NCI-H146 treated with DMSO at 0.1 percent for 48 hours (cell line): ENCODE data around the gene SNX25.
"Not testable (repeated sequence)": the region's sequence is repeated elsewhere in the genome, so short reads cannot be mapped to it uniquely, and the experiment has no call there.

Source experiments
- DNase-seq: peaks from one replicate; lab custom pipeline; 2025; ENCODE audit not compliant: unreplicated experiment; lab: John Stamatoyannopoulos, UW

SNX25 gene

DNA sequence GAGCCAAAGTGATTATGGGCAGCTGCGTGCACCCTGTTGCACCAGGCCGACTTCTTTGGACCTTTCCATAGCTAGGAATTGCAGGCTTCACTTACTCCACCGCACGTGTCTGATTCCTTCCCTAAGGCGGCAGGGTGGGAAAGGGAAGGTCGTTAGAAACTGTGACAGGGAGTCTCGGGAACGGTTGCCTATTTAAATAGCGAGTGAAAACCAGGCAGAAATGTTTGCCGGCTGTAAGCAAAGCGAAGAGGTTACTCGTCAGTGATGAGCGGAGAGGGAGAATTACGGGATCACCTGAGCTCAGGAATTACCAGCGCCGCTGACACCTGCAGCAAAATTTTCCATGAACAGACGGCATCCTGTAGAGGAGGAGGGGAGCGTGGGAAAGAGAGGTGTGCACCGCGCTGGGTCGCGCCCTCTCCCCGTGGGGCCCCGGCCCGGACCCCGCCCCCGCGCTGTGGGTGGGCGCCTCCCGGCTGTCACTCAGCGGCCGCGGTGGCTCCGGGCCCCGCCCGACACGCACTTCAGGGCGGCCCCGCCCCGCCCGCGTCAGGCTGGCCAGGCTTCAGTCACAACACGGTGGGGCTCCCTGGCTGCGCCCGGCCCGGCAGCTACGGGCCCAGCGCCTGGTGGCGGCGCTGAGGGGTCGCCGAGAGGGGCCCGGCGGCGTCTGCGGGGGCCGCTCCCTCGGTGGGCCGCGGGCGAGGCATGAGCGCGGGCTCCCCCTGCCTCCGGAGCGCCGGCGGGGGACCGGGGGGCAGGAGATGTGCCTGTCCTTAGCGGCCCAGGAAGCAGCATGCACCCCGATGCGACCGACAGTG is at the start of gene SNX25:
Gene SNX25 (plus strand): TSS at position 568 of the 821 bp plus-strand sequence. CDS start 229 bp downstream, at position 797.
- peak; percentile 66 for DNase-seq

DNA sequence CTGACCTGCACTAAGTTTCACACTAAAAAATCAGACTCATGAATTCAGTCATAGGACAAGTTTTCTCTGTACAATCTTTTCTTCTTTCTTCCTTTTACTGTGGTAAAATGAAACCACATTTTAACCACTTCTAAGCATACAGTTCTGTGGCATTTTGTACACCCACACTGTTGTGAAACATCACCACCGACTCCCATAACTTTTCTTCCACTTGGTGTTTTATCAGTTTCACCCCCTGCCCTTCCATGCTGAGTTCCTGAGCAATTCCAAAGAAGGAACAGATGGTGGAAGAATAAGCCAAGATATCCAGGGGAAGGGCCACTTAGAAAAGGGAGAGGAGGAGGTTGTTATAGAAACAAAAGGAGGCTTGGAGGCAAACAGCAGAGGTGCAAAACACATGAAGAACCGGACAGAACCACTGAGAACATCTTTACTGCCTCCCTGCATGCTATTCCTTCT is 43.8 kb upstream of the SNX25 start:
- DNase-seq: no peak

DNA sequence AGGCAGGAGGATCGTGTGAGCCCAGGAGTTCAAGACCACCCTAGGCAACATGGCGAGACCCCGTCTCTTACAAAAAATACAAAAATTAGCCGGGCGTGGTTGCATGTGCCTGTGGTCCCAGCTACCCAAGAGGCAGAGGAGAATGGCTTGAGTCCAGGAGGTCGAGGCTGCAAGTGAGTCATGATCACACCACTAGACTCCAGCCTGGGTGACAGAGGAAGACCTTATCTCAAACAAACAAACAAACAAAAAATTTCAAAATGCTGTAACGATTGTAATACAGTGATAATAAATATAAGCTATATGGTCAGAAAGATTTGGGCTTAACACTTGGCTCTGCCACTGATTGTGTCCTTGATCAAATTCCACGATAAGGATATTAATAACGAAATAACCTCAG is 42.2 kb upstream of the SNX25 start:
- no peak for DNase-seq

DNA sequence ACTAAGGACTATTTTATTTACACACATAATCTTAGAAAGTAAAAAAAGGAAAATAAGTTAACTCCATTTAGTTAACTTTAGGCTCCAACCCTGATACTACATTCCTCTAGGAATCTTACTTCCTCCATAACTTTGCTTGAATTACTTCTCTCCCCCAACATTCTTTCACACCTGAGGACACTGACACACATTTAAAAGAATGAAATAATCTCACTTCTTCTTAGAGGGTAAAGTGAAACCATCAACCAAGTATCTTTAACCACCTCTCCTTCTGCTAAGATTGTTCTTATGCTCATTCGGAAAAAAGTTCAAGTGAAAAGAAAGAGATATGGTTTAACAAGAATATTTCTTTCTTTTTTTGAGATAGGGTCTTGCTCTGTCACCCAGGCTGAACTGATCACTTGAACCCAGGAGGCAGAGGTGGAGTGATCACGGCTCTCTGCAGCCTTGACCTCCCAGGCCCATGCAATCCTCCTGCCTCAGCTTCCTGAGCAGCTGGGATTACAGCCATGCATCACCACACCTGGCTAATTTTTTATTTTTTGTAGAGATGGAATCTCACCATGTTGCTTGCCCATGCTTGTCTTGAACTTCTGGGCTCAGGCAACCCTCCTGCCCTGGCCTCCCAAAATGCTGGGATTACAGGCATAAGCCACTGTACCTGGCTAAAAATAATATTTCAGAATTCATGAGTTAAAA is 37.9 kb upstream of the SNX25 start:
- no peak for DNase-seq

DNA sequence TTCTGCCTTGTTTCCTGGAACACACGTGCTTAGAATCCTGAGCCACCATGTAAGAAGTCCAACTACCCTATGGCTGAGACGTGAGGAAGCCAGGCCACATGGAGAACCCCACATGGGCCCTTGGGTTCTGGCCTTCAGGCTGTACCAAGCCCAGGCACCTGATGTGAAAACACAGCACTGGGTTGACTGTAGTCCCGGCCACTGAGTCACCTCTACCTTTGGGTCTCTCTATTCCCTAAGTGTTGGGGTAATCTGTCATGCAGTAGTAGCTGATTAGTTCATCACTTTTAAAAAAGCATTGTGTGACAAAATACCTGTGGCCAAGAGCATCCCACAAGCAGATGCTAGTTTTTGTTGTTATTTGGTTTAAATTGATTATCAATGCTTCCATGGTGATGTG is 29.9 kb upstream of the SNX25 start:
- no peak for DNase-seq

DNA sequence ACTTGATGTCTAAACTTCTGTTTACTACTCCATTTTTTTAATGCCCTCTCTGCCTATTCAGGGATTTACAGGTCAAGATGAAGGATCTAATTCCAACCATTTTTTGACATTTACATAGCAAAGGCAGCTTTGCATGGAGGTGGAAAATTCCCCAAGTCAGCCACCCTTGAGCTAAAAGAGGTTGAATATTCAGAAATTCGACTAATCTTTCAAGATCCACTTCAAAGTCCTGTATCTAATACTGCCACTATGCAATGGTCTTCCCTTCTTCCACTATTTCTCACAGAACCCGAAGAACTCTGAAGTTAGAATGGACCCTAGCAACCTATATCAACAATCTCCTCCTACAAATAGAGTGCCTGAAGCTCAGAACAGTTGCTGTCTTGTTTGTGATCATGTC is 27.2 kb upstream of the SNX25 start:
- no peak for DNase-seq

DNA sequence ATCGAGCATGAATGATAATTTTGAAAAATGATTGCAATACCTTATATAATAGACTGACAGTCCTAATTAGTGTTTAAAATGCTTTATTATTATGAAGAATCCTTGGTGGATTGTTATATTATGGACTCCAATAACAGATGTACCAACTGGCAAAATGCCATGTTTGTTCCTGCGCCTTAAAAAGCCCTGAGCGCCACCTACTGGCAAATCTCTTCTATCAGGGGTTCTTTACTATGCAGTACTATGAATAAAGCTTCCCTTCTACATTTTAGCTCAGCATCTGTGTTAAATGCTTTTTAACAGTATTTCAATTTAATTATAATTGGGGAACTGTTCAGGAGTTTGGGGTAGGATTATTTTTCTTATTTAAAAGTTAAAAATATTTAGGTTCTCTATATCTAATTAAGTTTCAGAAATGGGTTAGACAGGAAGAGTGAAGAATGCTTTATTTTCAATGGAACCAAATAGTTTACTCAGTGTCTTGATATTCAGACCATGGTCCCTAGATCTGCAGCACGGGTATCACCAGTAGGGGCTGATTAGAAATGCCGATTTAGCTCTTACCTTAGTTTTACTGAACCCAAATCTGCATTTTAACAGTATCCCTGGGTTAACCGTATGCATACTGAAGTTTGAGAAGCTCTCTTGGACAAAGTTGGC is 25.6 kb upstream of the SNX25 start:
- DNase-seq: peak; percentile 33

DNA sequence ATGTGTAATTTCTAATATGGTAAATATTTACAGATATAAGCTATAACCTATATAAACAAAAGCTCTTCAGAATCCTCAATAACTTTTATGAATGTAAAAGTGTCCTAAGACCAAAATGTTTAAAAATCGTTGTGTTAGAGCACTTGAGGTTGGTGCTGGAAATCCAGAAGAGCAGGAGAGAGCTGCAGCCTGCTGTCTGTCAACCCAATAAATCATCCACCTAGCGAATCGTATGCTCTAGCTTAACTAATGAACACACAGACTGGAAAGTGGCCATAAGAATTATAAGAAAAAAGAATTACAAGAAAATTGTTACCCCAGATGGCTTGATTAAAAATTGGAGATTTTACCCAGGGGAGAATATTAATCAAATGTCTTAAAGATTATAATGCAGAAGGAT is 22.6 kb upstream of the SNX25 start:
- DNase-seq: no peak

DNA sequence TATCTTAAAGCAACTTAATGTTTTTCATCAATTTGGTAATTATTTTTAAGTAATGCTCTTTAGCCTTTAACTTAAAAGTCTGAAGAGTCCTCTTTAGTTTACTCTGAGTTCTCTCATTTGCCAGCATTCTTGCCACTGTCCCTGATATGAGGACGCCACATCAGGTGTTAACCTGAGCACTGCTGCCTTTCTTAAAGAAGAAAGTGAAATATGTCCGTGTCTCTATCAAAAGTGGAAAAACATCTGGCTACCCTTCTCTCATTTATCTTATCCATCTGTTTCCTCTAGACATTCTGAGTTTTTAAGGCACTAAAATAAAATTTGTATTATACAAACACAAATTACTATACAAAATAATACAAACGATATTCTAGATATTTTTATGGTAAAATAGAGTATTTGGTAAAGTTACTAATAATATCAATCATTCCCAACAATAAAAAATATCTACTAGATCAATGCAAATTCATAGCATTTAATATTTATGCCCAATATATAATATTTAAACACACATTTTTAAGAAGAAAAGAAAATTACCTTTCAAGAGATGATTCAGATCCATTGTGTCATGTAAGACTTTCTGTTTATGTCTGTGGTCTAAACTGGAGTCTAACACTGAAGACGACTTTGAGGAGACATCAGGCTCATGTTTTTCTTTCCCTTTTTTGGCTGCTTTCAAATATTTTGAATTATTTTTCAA is 19.6 kb upstream of the SNX25 start:
- DNase-seq: no peak

DNA sequence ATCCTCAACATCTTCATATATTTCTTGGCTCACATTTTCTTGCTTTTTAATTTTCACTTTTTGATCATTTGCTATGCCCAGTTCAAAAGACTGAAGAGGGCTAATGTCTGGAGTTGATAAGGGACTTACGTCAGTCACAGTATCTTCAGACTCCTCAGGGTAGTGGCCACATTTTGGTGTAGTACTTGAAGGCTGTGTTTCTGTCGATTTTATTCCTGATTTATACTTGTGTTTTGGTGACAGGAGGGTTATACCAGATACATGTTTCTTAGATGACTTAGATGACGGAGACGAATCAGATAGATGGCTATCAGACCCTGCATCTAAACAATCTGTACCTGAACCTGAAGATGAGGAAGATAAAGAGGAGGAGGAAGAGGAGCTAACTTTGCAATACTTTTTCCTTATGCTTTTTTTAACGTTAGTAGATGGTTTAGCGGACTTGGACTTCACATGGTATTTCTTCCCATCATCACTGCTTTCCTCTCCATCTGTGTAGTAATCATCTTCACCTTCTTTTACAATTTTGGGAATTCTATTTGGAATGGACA is 19.0 kb upstream of the SNX25 start:
- DNase-seq: no peak

DNA sequence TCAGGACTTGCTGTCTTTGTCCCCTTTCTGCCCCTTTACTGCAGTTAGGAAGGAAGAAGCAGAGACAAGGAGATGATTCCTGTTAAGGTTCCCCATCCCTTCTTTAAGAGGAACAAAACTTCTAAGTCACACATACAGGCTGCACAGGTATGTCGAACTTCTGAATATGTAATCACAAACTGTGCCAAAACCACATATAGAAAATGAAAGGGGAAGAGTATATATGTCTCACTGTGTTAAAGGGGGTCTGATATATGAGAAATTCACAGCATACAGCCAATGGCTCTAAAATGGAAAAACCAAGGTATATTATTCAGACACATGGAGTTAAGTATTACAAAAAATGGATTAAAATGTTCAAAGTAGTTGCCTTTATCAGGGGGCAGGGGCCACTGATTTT is 17.3 kb upstream of the SNX25 start:
- no peak for DNase-seq

DNA sequence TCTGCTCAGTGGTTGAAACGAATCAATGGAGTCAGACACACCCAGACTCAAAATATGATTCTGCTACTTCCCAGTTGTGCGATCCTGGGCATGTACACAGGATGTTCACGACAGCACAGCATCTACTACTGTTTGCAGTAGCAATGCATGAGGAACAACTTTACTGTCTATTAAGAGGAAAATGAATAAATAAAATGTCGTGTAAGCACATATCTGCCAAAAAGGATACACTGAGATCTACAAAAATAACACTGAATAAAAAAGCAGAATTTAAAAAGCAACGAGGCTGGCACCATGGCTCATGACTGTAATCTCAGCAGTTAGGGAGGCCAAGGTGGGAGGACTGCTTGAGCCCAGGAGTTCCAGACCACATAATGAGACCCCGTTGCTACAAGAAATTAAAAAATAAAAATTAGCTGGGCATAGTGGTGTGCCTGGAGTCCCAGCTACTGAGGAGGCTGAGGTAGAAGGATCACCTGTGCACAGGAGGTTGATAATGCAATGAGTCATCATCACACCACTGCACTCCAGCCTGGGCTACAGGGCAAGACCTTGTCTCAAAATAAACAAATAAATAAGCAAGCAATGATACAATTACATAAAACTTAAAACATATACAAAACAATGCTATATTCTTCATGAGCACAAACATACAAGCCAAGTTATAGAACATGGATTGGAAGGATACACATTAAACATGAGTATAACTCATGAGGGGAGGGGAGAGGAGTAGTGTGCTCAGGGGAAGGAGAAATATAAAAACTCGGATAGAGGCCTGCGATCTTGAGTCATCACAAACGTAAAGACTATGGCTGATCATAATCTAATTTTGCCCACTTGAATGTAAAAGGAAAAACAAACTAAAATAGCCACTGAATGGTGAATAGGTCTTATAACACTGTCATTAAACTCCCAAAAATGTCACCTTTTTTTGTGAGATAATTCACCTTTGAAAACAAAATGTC is 14.2 kb upstream of the SNX25 start:
- no peak for DNase-seq

DNA sequence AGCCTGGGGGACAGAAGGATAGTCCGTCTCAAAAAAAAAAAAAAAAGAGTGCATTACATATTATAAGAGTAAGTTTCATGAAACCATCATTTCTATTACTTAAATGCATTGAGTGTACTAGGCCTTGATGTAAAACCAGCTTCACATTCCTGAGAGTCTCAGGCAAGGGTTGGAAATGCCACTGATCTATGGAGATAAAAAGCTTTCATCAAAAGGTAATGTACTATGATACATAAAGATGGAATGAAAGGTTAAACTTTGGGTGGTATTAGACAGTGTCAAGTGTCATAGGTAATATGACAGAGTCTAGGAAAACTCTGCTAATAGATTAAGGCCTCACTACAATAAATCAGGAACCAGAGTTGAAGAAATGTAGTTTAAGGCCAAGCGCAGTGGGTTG is 13.0 kb upstream of the SNX25 start:
- no peak for DNase-seq

DNA sequence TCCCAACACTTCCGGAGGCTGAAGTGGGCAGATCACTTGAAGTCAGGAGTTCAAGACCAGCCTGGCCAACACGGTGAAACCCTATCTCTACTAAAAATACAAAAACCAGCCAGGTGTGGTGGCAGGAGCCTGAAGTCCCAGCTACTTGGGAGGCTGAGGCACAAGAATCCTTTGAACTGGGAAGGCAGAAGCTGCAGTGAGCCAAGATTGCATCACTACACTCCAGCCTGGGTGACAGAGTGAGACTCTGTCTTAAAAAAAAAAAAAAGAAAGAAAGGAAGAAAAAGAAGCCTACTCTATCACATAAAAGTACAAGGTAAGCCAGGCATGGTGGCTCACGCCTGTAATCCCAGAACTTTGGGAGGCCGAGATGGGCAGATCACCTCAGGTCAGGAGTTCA is 11.2 kb upstream of the SNX25 start:
- DNase-seq: not testable (repeated sequence)

DNA sequence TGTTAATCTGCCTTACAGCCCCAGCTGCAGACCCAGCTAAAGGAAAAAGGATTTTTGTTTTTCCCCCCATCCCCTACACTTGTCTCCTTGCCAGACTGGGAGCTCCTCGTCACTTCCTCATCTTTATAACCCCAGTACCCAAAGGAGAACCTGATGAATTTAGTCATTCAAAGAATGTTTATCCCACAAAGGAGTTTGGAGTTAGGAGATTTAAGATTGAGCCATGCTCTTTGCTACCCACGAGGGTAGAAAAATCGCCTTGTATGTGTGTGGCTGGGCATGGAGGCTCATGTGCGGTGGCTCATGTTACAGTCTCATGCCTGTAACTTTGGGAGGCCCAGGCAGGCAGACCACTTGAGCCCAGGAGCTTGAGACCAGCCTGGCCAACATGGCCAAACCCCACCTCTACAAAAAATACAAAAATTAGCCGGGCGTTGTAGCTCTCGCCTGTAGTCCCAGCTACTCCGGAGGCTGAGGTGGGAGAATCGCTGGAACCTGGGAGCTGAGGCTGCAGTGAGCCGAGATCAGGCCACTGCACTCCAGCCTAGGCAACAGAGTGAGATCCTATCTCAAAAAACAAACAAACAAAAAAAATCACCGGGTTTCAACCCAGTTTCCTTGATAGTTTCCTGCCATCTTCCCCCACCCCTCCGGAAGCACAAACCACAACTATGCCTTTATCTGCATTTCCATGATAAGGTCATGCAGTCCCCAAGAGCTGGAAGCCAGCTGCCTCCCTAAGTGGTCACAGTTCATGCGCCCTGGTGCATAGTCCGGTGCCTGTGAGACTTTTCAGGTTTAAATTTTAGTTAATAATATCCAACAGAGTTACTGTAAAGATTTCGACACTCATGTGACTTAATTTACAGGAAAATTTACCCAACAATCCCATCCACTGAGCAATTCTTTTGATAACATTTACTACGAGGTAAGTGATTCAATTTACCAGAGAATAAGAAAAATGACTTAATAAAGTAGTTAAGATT is 7.1 kb upstream of the SNX25 start:
- no peak for DNase-seq

DNA sequence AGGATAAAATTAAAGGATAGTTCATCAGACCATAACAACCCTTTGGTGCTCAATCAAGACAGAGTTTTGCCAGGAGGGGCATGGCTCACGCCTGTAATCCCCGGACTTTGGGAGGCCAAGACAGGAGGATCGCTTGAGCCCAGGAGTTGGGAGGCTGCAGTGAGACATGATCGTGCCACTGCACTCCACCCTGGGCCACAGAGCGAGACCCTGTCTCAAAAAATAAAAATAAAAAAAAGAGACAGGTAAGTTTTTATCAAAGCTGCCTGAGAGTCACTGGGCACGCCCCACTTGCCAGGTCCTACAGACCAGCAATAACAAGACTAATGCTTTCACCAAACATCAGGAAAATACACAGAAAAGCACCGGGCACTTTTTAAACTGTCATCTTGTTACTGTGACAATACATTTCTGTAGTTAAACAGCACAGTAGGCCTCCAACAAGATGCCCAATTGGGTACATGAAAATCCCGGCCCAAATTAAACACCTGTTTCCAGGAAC is 6.4 kb upstream of the SNX25 start:
- no peak for DNase-seq

DNA sequence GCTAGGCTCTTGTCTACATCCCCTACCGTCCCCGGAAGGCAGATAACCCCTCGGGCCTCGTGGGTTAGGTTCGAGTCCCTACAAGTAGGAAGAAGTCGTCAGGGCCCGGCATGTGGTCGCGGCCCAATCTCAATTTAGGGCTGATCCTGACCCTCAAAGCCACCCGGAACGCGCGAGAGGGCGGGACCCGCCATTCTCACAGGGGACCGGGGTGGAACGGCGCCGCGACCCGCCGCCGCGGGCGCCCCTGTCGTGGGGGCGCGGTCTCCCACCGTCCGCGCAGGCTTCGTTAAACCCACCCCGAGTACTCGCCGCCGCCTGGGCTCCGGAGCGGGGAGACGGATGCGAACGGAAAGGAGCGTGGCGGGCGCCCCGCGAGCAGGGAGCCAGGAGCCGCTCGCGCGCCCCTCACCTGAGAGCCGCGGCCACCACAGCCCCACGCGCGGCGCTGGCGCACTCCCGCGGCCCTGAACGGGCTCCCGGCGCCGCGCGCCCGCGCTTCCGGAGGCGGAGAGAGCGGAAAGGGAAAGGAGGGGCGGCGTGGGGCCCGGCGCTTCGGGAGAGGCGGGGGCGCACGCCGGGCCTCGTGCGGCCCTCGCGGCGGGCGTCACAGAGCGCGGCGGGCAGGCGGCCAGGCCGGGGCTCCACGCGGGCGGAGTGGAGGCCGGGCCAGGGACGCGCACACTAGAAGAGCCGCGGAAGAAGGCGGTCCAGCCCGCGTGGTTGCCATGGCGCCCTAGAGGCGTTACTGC is 5.7 kb upstream of the SNX25 start, which contains the start of gene CFAP97:
Gene CFAP97 (minus strand): TSS at position 515 of the 752 bp plus-strand sequence. CDS start 12,804 bp downstream, outside the sequence.
- peak; percentile 38 for DNase-seq
